Suppressor macrophage treated with lipopolysaccharide for 1 hour (primary cell): Measurements from ENCODE around the gene DNAJB2.
A peak's percentile ranks its signal among the peaks of the same experiment; 100 is the strongest.
"Not testable (repeated sequence)": the region's sequence is repeated elsewhere in the genome, so short reads cannot be mapped to it uniquely, and the experiment has no call there.

Experiments
- DNase-seq, 3 donors: peaks; one replicate each; pipeline ENCODE4 v3.0.0-alpha.2; 2020 to 2022

The DNAJB2 gene

DNA sequence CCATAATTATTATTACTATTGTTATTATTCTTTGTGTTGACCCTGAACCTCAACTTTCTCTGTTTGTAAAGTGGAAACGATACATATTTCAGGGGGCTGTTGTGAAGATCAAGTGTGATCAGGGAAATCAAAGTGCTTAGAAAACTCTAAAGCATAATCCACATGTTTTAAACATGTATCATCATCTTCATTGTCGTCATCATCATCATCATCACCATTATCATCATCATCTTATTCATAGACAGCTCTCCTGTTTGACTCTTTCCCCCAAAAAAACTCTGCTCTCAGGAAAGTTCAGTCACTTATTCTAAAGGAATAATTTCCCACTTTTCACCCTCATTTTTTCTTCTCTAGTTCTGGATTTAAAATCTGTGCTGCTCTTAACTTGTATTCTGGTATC is 25.1 kb downstream of the DNAJB2 start:
- DNase-seq = no peak

- DNase-seq = no peak
Measured at GRCh38 chr2:219306047-219306446, 26.9 kb downstream of the DNAJB2 start.

DNA sequence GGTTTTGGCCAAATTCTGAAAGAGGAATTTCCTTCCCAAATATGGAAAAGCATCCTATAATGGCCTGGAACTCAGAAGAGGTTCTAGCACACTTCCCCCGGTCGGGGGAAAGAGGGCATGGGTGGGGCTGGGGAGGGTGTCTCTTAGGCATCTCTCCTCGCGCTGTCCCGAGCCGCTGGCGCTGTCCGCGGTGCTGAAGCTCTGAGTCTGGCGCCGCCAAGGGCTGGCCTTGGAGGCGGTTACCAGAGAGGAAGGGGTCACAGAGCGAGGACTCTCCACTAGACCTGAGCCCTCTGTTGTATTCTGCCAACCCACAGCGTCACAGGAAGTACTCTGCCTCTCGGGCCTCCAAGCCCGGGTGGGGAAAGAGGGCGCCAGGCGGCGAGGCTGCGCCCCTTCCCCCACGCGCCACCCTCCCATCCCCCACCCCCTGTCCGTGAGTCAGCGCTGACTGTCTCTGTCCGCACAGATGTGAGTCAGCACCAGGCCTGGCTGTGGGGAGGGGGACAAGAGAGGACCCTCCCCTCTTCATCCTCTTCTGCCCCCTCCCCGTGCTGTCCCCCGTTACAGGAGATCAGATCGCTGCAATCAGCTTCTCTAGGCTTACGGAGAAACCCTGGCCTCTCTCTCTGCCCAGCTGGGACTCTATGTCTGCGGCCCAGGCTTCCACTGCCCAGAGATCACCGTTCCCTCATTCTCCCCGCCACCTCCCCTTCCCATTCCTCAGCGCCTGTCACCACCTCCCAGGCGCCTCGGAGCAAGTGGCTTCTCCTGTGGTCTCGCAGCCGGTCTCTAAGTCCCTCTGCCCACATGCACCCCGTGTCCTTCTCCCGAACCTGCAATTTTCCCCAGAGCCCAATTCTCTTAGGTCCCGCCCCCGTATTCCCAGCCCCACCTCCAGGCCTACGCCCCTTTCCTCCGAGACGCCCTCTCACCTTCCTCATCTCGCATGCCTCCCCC is 29.3 kb downstream of the DNAJB2 start:
- peak; percentile 77 to 91 (median 83) for DNase-seq

GRCh38 chr2:219309278-219309677 is 30.1 kb downstream of the DNAJB2 start, which contains the start of gene PTPRN:
Gene PTPRN, minus strand, starts transcription at chr2:219309401. Its CDS starts 69 bp downstream, at chr2:219309332.
- DNase-seq = no peak

DNA sequence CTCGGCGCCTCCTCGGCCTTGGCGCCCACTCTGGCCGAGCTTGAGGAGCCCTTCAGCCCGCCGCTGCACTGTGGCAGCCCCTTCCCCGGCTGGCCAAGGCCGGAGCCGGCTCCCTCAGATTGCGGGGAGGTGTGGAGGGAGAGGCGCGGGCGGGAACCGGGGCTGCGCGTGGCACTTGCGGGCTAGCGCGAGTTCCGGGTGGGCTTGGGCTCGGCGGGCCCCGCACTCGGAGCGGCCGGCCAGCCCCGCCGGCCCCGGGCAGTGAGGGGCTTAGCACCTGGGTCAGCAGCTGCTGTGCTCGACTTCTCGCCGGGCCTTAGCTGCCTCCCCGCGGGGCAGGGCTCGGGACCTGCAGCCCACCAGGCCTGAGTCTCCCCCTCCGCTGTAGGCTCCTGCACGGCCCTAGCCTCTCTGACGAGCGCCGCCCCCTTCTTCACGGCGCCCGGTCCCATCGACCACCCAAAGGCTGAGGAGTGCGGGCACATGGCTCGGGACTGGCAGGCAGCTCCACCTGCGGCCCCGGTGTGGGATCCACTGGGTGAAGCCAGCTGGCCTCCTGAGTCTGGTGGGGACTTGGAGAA is 33.6 kb downstream of the DNAJB2 start:
- DNase-seq = not testable (repeated sequence)

DNA sequence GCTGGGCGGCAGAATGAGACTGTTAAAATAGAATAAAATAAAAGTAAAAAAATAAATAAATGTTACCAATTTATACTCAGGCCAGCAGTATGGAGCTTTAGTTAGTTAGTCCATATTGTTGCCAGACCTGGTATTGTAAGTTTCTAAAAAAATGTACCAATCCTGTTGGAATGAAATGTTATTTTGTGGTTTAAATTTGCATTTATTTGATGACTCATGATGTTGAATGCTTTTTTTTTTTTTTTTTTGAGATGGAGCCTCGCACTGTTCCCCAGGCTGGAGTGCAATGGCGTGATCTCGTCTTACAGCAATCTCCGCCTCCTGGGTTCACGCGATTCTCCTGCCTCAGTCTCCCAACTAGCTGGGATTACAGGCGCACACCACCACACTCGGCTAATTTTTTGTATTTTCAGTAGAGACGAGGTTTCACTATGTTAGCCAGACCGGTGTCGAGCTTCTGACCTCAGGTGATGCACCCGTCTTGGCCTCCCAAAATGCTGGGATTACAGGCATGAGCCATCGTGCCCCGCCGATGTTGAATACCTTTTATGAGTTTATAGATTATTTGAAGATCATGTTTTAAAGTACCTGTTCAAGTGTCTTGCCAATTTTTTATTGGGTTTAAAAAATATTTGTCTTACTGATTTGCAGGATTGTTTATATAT is 35.8 kb downstream of the DNAJB2 start:
- DNase-seq = no peak

DNA sequence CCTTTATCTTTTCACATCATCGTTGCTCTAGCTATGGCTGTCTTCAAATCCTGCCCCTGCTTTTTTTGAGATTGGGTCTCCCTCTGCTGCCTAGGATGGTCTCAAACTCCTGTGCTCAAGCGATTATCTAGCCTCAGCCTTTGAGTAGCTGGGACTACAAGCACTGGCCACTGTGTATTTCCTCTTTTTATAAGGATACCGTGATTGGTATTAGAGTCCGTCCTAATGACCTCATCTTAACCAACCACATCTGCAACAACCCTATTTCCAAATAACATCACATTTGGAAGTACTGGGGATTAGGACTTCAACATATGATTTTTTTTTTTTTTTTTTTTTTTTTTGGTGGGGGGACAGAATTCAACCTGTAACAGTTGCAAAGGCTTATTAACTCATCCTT is 44.3 kb downstream of the DNAJB2 start:
- peak; percentile 45 to 66 (median 62) for DNase-seq

GRCh38 chr2:219325136-219325535 is 46.0 kb downstream of the DNAJB2 start:
- no peak for DNase-seq

DNA sequence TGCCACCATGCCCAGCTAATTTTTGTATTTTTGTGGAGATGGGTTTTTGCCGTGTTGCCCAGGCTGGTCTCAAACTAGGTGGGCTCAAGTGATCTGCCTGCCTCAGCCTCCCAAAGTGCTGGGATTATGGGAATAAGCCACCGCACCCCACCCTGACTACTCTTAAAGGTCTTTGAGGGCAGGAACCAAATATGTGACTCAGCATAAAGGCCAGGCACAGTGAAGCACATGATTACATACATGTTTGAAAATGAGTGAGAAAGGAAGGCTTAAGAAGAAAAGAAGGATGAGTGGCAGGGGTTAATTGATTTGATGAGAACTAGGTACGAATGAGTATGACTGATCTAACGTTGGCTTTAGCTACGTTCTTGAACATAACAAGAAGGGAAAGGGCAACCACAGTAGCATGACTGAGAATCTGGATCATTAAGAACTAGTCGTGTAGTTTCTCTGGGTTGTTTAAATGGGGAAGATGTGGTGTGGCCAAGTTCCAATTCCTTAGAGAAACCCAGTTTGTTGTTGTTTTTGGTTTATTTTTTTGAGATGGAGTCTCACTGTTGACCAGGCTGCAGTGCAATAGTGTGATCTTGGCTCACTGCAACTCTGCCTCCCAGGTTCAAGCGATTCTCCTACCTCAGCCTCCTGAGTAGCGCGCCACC is 46.6 kb downstream of the DNAJB2 start:
- DNase-seq = peak in 2 of 3 donors; percentile 24 to 41

DNA sequence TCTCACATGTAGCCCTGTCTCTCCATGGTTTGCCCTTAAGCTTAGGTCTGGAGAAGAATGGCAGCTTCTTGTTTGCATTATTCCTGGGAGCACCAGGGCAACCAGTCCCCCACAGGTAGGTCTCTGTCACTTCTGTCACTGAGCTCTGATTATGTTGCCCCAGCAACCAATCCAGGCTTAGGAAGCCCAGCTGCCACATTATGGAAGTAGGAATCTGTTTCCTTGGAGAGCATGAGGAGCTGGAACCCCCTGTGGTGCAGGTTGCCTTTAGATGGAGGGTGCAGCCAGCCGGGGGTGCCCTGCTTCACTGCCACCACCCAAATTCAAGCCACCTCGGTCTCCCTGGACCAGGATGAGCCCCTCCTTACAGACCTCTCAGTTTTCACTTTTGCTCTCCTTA is 48.6 kb downstream of the DNAJB2 start:
- no peak for DNase-seq

- peak; percentile 44 to 72 (median 47) for DNase-seq
Measured at GRCh38 chr2:219331560-219332213, 52.5 kb downstream of the DNAJB2 start.

GRCh38 chr2:219332542-219332941 is 53.4 kb downstream of the DNAJB2 start, which contains the start of gene RESP18:
Gene RESP18, minus strand, starts transcription at chr2:219332744.
- no peak for DNase-seq

DNA sequence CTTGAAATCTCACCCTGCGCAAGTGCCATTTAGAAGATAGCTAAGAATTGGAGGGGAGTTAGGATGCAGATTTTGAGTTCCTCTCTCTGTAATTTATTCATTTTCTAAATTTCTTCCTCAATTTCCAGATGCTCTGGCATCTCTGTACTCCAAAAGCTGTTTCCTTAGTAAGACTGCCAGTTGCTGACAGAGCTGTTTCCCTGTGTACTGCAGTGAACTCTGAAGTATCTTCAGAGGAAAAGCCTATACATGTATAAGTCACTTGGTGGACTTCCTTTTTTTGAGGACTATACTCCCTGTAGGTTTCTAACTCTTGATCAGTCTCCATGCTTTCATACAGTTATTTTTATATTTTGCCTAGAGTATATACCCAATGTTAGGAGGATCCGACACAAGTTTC is 54.9 kb downstream of the DNAJB2 start:
- DNase-seq = peak in 2 of 3 donors; percentile 38 to 66

- DNase-seq = peak in 1 of 3 donors; percentile 27
Measured at GRCh38 chr2:219335373-219335786, 56.2 kb downstream of the DNAJB2 start.
